Activated CD4-positive, CD25-positive, alpha-beta regulatory T cell (primary cell): ENCODE results near the gene OR6A2.
A peak's percentile ranks its signal among the peaks of the same experiment; 100 is the strongest.
"Not testable (repeated sequence)": the region's sequence is repeated elsewhere in the genome, so short reads cannot be mapped to it uniquely, and the experiment has no call there.

Source experiments
- DNase-seq, 4 experiments: peaks; one replicate each; lab custom pipeline; 2025; lab: John Stamatoyannopoulos, UW

The OR6A2 gene

GRCh38 chr11:6799402-6799801 lies at the start of gene OR6A2:
TSS of gene OR6A2 (minus strand) at chr11:6799689. CDS start at chr11:6795708, 3,981 bp downstream.
- DNase-seq, result no peak

- no peak for DNase-seq
These were observed 45.9 kb upstream of the OR6A2 start, which contains the start of gene OR10A5 for GRCh38 chr11:6845383-6845782. TSS of gene OR10A5 (plus strand) at chr11:6845683. CDS start at chr11:6845683, 0 bp downstream.

GRCh38 chr11:6844356-6844755 lies 44.9 kb upstream of the OR6A2 start:
- DNase-seq, result no peak

GRCh38 chr11:6843670-6844069 lies 44.2 kb upstream of the OR6A2 start:
- no peak for DNase-seq

- no peak for DNase-seq
These were observed 42.2 kb upstream of the OR6A2 start for GRCh38 chr11:6841694-6842093.

GRCh38 chr11:6834021-6834420 lies 34.5 kb upstream of the OR6A2 start:
- DNase-seq, result no peak

- no peak for DNase-seq
These were observed 33.9 kb upstream of the OR6A2 start for GRCh38 chr11:6833356-6833755.

GRCh38 chr11:6828103-6828502 lies 28.6 kb upstream of the OR6A2 start:
- no peak for DNase-seq

- no peak for DNase-seq
These were observed 25.8 kb upstream of the OR6A2 start for GRCh38 chr11:6825231-6825744.

- no peak for DNase-seq
These were observed 24.8 kb upstream of the OR6A2 start for GRCh38 chr11:6824136-6824823.

- DNase-seq, result no peak
These were observed 19.5 kb upstream of the OR6A2 start for GRCh38 chr11:6818967-6819366.

GRCh38 chr11:6817694-6818093 lies 18.2 kb upstream of the OR6A2 start:
- no peak for DNase-seq

- no peak for DNase-seq
These were observed 14.2 kb upstream of the OR6A2 start for GRCh38 chr11:6813656-6814055.

GRCh38 chr11:6812390-6813005 lies 13.0 kb upstream of the OR6A2 start:
- no peak for DNase-seq

- DNase-seq, result not testable (repeated sequence)
These were observed 1.6 kb upstream of the OR6A2 start for GRCh38 chr11:6801075-6801474.

GRCh38 chr11:6794639-6795038 lies 4.8 kb downstream of the OR6A2 start:
- DNase-seq, result no peak

GRCh38 chr11:6790546-6790945 lies 8.9 kb downstream of the OR6A2 start:
- DNase-seq, result no peak

GRCh38 chr11:6782720-6783119 lies 16.8 kb downstream of the OR6A2 start, which contains the start of gene OR2AG1:
TSS of gene OR2AG1 (plus strand) at chr11:6783020. CDS start at chr11:6785038, 2,018 bp downstream.
- DNase-seq, result no peak

- DNase-seq, result no peak
These were observed 18.7 kb downstream of the OR6A2 start for GRCh38 chr11:6780829-6781228.

GRCh38 chr11:6778518-6778917 lies 21.0 kb downstream of the OR6A2 start:
- DNase-seq, result no peak

GRCh38 chr11:6771926-6772893 lies 27.3 kb downstream of the OR6A2 start, which contains the start of gene OR2AG2:
TSS of gene OR2AG2 (minus strand) at chr11:6771976. CDS start at chr11:6768957, 3,019 bp downstream.
- DNase-seq, result no peak

- DNase-seq, result peak in 3 of 4 experiments; percentile 24 to 28 (median 26)
These were observed 42.0 kb downstream of the OR6A2 start for GRCh38 chr11:6757373-6757967.
